ENCODE data around the gene RARRES2.

GRCh38 chr7:150342121-150342408 is 636 bp upstream of the RARRES2 start:
- no peak for TF ChIP-seq CTCF (conservative IDR thresholded peaks at IDR 0.05)
- TF ChIP-seq EZH2 (IDR thresholded peaks at IDR 0.05; ENCODE audit: low read depth): no peak

Data from PC-9 (cell line).